Measurements from ENCODE around the gene RGS10. TPM values are rescaled to one million over a fixed set of nuclear protein-coding genes. Genes with fewer than 3 reads are reported as not detected.
"Not testable (repeated sequence)": the region's sequence is repeated elsewhere in the genome, so short reads cannot be mapped to it uniquely, and the experiment has no call there.

Gene RGS10
- total RNA-seq, 1 experiment from 2014 or later: 46.0 TPM

GRCh38 chr10:119533473-119533872 is 9.0 kb downstream of the RGS10 start:
- H3K9me2 ChIP-seq (ENCODE audit: insufficient read depth): no peaks in the 10 kb centered on the region
- ChIA-PET POLR2A (ENCODE audit: unreplicated experiment) (no interaction called here), CTCF (interaction anchor here (0.6 kb wide), 1 partner anchor 21 kb away, joined by 8 read pairs; no protein-coding TSS in a partner anchor)
- no peak overlapping the region for H2AFZ ChIP-seq
- no peaks in the 10 kb centered on the region for H3K36me3 ChIP-seq (ENCODE audit: low read depth)
- no TSS peak for BruUV-seq (replicated peaks)
- H3K4me1 ChIP-seq (replicated peaks; ENCODE audit: insufficient read depth): peaks cover 1% of the 10 kb centered on the region
- H3K4me2 ChIP-seq: no peak overlapping the region
- H4K20me1 ChIP-seq (ENCODE audit: insufficient read depth): no peaks in the 10 kb centered on the region
- H3K27ac ChIP-seq: no peak overlapping the region
- peaks cover 34% of the 10 kb centered on the region for H3K79me2 ChIP-seq (ENCODE audit: low read depth)
- H3K9me3 ChIP-seq (ENCODE audit: insufficient read depth, low read depth): no peaks in the 10 kb centered on the region
- no peaks in the 10 kb centered on the region for H3F3A ChIP-seq (ENCODE audit: insufficient read depth, low read depth)
- H3K4me3 ChIP-seq: no peak overlapping the region
- TF ChIP-seq EZH2 (IDR thresholded peaks at IDR 0.05; ENCODE audit: low read depth): no peak
- no peak for TF ChIP-seq CTCF (conservative IDR thresholded peaks at IDR 0.05)
- peak in 1 of 2 experiments; percentile 35 for DNase-seq
- H3K27me3 ChIP-seq (ENCODE audit: insufficient read depth, low read depth): no peaks in the 10 kb centered on the region
- intact Hi-C loops (cut with micrococcal nuclease; ENCODE audit: unreplicated experiment): no loop called here

GRCh38 chr10:119532791-119533190 is 9.7 kb downstream of the RGS10 start:
- H3K4me3 ChIP-seq; H4K20me1 ChIP-seq (ENCODE audit: insufficient read depth); H2AFZ ChIP-seq; H3K27me3 ChIP-seq (ENCODE audit: insufficient read depth, low read depth); H3F3A ChIP-seq (ENCODE audit: insufficient read depth, low read depth); intact Hi-C loops (cut with micrococcal nuclease; ENCODE audit: unreplicated experiment); H3K4me1 ChIP-seq (replicated peaks; ENCODE audit: insufficient read depth); H3K9me3 ChIP-seq (ENCODE audit: insufficient read depth, low read depth); H3K27ac ChIP-seq; DNase-seq; H3K36me3 ChIP-seq (ENCODE audit: low read depth); BruUV-seq (replicated peaks); POLR2A ChIA-PET (ENCODE audit: unreplicated experiment); H3K9me2 ChIP-seq (ENCODE audit: insufficient read depth); H3K4me2 ChIP-seq: not testable (repeated sequence)
- H3K79me2 ChIP-seq (ENCODE audit: low read depth): peaks cover 27% of the 10 kb centered on the region
- CTCF ChIA-PET: interaction anchor here (0.6 kb wide), 1 partner anchor 21 kb away, joined by 8 read pairs; no protein-coding TSS in a partner anchor

- DNase-seq; H3K4me3 ChIP-seq; H3F3A ChIP-seq (ENCODE audit: insufficient read depth, low read depth); H3K36me3 ChIP-seq (ENCODE audit: low read depth); H3K9me2 ChIP-seq (ENCODE audit: insufficient read depth); intact Hi-C loops (cut with micrococcal nuclease; ENCODE audit: unreplicated experiment); CTCF ChIA-PET; H3K27me3 ChIP-seq (ENCODE audit: insufficient read depth, low read depth); H3K27ac ChIP-seq; H3K9me3 ChIP-seq (ENCODE audit: insufficient read depth, low read depth); H2AFZ ChIP-seq; H3K4me2 ChIP-seq; H4K20me1 ChIP-seq (ENCODE audit: insufficient read depth); BruUV-seq (replicated peaks); H3K4me1 ChIP-seq (replicated peaks; ENCODE audit: insufficient read depth); POLR2A ChIA-PET (ENCODE audit: unreplicated experiment): not testable (repeated sequence)
- peaks cover 22% of the 10 kb centered on the region for H3K79me2 ChIP-seq (ENCODE audit: low read depth)
Measured at GRCh38 chr10:119532251-119532650, 10.3 kb downstream of the RGS10 start.

- H3F3A ChIP-seq (ENCODE audit: insufficient read depth, low read depth): no peaks in the 10 kb centered on the region
- H3K36me3 ChIP-seq (ENCODE audit: low read depth): no peaks in the 10 kb centered on the region
- ChIA-PET POLR2A (ENCODE audit: unreplicated experiment) (no interaction called here), CTCF (no interaction called here)
- H3K9me3 ChIP-seq (ENCODE audit: insufficient read depth, low read depth): no peaks in the 10 kb centered on the region
- H4K20me1 ChIP-seq (ENCODE audit: insufficient read depth): no peaks in the 10 kb centered on the region
- H3K27ac ChIP-seq: no peak overlapping the region
- no peaks in the 10 kb centered on the region for H3K4me1 ChIP-seq (replicated peaks; ENCODE audit: insufficient read depth)
- no peak overlapping the region for H3K4me3 ChIP-seq
- no peaks in the 10 kb centered on the region for H3K9me2 ChIP-seq (ENCODE audit: insufficient read depth)
- no peaks in the 10 kb centered on the region for H3K27me3 ChIP-seq (ENCODE audit: insufficient read depth, low read depth)
- DNase-seq: no peak
- no peak overlapping the region for H3K4me2 ChIP-seq
- TF ChIP-seq CTCF (conservative IDR thresholded peaks at IDR 0.05) (no peak), EZH2 (IDR thresholded peaks at IDR 0.05; ENCODE audit: low read depth) (no peak)
- H2AFZ ChIP-seq: no peak overlapping the region
- 0 out of 2 replicates have a peak, but pooled peaks cover 15% of the 10 kb centered on the region for H3K79me2 ChIP-seq (ENCODE audit: low read depth)
- intact Hi-C loops (cut with micrococcal nuclease; ENCODE audit: unreplicated experiment): no loop called here
- BruUV-seq (replicated peaks): no TSS peak
Measured at GRCh38 chr10:119531067-119531466, 11.5 kb downstream of the RGS10 start.

GRCh38 chr10:119528663-119529237 is 13.8 kb downstream of the RGS10 start:
- H2AFZ ChIP-seq; H3K27me3 ChIP-seq (ENCODE audit: insufficient read depth, low read depth); H3K27ac ChIP-seq; H3K4me3 ChIP-seq; H4K20me1 ChIP-seq (ENCODE audit: insufficient read depth); intact Hi-C loops (cut with micrococcal nuclease; ENCODE audit: unreplicated experiment); POLR2A ChIA-PET (ENCODE audit: unreplicated experiment); H3K9me3 ChIP-seq (ENCODE audit: insufficient read depth, low read depth); H3K79me2 ChIP-seq (ENCODE audit: low read depth); DNase-seq; BruUV-seq (replicated peaks); CTCF ChIA-PET; H3K36me3 ChIP-seq (ENCODE audit: low read depth); H3F3A ChIP-seq (ENCODE audit: insufficient read depth, low read depth); H3K9me2 ChIP-seq (ENCODE audit: insufficient read depth); H3K4me1 ChIP-seq (replicated peaks; ENCODE audit: insufficient read depth); H3K4me2 ChIP-seq: not testable (repeated sequence)
